CD4-positive, alpha-beta memory T cell (primary cell): ENCODE measurements around the gene PLCB1. TPM values are rescaled to one million over a fixed set of nuclear protein-coding genes. Genes with fewer than 3 reads are reported as not detected.
"Not testable (repeated sequence)": the region's sequence is repeated elsewhere in the genome, so short reads cannot be mapped to it uniquely, and the experiment has no call there.

Experiments used
- CTCF ChIA-PET: fragments of 350-600 bp; sonication (Branson Sonifier 250); formaldehyde crosslinking; loops from one replicate; lab custom pipeline; 2021; ENCODE audit warnings: inconsistent platforms; ENCODE audit not compliant: partially characterized antibody; lab: Charles Lee
- POLR2A ChIA-PET: fragments of 350-600 bp; sonication (Branson Sonifier 250); formaldehyde crosslinking; loops from one replicate; lab custom pipeline; 2021; ENCODE audit not compliant: partially characterized antibody; lab: Charles Lee
- DNase-seq, 5 donors: peaks; one replicate each; pipeline versions ENCODE4 v3.0.0 to v3.0.0-alpha.2; 2020 to 2022; ENCODE audit warnings: mixed read lengths in 1 of 5
- H3K27ac ChIP-seq: one replicate; pipeline ENCODE4 v1.7.0; 2013; ENCODE audit warnings: low read depth, low read length
- H3K27me3 ChIP-seq: 2 replicates; pipeline ENCODE4 v1.7.0; 2013; ENCODE audit warnings: mild to moderate bottlenecking, low read length, moderate library complexity; ENCODE audit not compliant: insufficient read depth
- H3K36me3 ChIP-seq: 2 replicates; pipeline ENCODE4 v1.7.0; 2013; ENCODE audit warnings: mild to moderate bottlenecking, low read length, moderate library complexity; ENCODE audit not compliant: insufficient read depth
- H3K4me1 ChIP-seq: 2 replicates; pipeline ENCODE4 v1.7.0; 2013; ENCODE audit warnings: mild to moderate bottlenecking, low read length, moderate library complexity; ENCODE audit not compliant: insufficient read depth
- H3K4me3 ChIP-seq, 2 donors: one replicate each; pipeline ENCODE4 v1.7.0; 2013; ENCODE audit warnings: low read length in 2 of 2, mild to moderate bottlenecking in 1 of 2
- H3K9me3 ChIP-seq, 2 donors: one replicate each; pipeline ENCODE4 v1.7.0; 2013; ENCODE audit warnings: low read length in 2 of 2, control low read depth in 1 of 2; ENCODE audit not compliant: control insufficient read depth in 1 of 2
- H3K27ac Mint-ChIP-seq, 7 donors: one replicate each; pipeline ENCODE4 v1.8.0; 2020 to 2021; ENCODE audit warnings: mixed read lengths in 7 of 7, mild to moderate bottlenecking in 6 of 7, inconsistent platforms in 3 of 7, moderate library complexity in 3 of 7
- H3K27me3 Mint-ChIP-seq, 2 donors: one replicate each; pipeline ENCODE4 v1.8.0; 2020 to 2021; ENCODE audit warnings: mixed read lengths in 2 of 2
- H3K36me3 Mint-ChIP-seq, 2 donors: one replicate each; pipeline ENCODE4 v1.8.0; 2020 to 2021; ENCODE audit warnings: mixed read lengths in 2 of 2, inconsistent platforms in 1 of 2, mild to moderate bottlenecking in 1 of 2
- H3K4me1 Mint-ChIP-seq, 4 donors: one replicate each; pipeline ENCODE4 v1.8.0; 2020 to 2021; ENCODE audit warnings: mixed read lengths in 4 of 4, mild to moderate bottlenecking in 1 of 4
- H3K4me3 Mint-ChIP-seq, 8 donors: one replicate each; pipeline ENCODE4 v1.8.0; 2020 to 2021; ENCODE audit warnings: mixed read lengths in 8 of 8, mild to moderate bottlenecking in 7 of 8, moderate library complexity in 6 of 8, inconsistent platforms in 3 of 8
- H3K9me3 Mint-ChIP-seq, 8 donors: one replicate each; pipeline ENCODE4 v1.8.0; 2020 to 2021; ENCODE audit warnings: mixed read lengths in 8 of 8, mild to moderate bottlenecking in 5 of 8, inconsistent platforms in 3 of 8, moderate library complexity in 1 of 8
- intact Hi-C: fragments of 100-400 bp; cut with micrococcal nuclease; formaldehyde crosslinking; loops from one replicate; pipeline ENCODE4 v1.15.1; 2023
- polyA plus RNA-seq, 2 donors: library from polyadenylated mRNA; unstranded; fragments of 300-500 nt; fragmentation: Illumina TruSeq; gene quantifications; one replicate each; pipeline ENCODE4 v1.2.3, GENCODE V29; 2021
- total RNA-seq, 2 experiments: library from RNA; stranded (reverse); gene quantifications; one replicate each; pipeline ENCODE4 v1.2.3, GENCODE V29; 2021

Gene PLCB1
- total and polyA plus RNA-seq, 4 experiments from 2014 or later: 5.5 to 9.6 (median 8.2) TPM

DNA sequence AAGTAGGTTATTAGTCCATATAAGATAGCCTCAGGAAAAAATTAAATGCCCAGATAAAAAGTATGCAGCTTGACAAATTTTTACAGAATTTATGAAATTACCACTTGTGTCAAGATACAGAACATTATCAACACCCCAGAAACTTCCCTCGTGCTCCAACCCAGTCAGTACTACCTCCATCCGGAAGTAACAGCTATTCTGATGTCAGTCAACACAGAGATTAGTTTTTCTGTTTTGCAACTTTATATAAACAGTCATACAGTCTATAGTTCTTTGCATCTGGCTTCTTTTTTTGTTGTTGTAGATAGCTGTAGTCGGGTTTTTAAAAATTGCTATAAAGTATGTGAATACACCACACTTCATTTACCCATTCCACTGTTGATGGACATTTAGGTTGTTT is 721.1 kb downstream of the PLCB1 start:
- H3K27me3 ChIP-seq, H3K27ac ChIP-seq, DNase-seq, H3K4me3 ChIP-seq, H3K36me3 Mint-ChIP-seq, H3K27ac Mint-ChIP-seq, H3K9me3 Mint-ChIP-seq, POLR2A ChIA-PET, H3K4me3 Mint-ChIP-seq, H3K9me3 ChIP-seq, intact Hi-C loops, H3K36me3 ChIP-seq, H3K4me1 Mint-ChIP-seq, H3K4me1 ChIP-seq, H3K27me3 Mint-ChIP-seq: not testable (repeated sequence)
- CTCF ChIA-PET: interaction anchor here (1.0 to 2.3 kb wide), 7 partner anchors 9 to 40 kb away, joined by 3 to 12 read pairs (median 5); no protein-coding TSS in a partner anchor

DNA sequence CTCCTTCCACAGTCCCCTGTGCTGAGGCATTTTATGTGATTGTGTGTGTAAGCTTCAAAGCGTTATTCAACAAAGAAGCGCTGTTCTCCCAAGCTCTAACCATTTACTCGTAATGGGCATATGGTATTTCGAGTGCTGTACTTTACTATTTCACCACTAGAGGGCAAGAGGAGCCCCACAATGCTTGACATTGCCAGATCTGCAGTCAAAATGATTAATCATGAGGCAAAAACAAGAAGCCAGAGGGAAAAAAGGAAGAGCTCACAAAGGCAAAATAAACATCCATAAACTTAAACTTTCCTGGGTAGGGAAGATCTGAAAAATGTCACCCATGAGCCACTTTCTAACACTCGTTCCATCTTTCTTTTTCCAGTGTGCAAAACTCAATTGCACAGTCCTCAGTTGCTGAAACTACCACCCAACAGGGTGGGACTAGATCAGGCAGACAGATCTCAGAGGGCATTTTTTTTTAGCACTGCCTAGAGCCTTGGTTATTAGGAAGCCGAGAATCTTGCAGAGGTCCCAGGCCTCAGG is 721.8 kb downstream of the PLCB1 start:
- intact Hi-C loops: no loop called here
- H3K27me3 ChIP-seq: no peaks in the 10 kb centered on the region
- ChIA-PET POLR2A (no interaction called here), CTCF (interaction anchor here (1.0 to 2.3 kb wide), 8 partner anchors 9 to 41 kb away, joined by 3 to 12 read pairs (median 4); no protein-coding TSS in a partner anchor)
- no peaks in the 10 kb centered on the region for H3K36me3 ChIP-seq
- H3K27ac Mint-ChIP-seq: no peak overlapping the region
- no peaks in the 10 kb centered on the region for H3K9me3 ChIP-seq
- no peaks in the 10 kb centered on the region for H3K4me1 ChIP-seq
- H3K9me3 Mint-ChIP-seq: peaks cover 0 to 1% (median 0%) of the 10 kb centered on the region in 8 donors
- no peak overlapping the region for H3K27ac ChIP-seq
- H3K4me3 ChIP-seq: no peak overlapping the region
- H3K27me3 Mint-ChIP-seq: no peaks in the 10 kb centered on the region
- H3K4me3 Mint-ChIP-seq: no peak overlapping the region
- DNase-seq: peak in 4 of 5 donors; percentile 1 to 6 (median 2)
- no peaks in the 10 kb centered on the region for H3K4me1 Mint-ChIP-seq
- H3K36me3 Mint-ChIP-seq: no peaks in the 10 kb centered on the region

DNA sequence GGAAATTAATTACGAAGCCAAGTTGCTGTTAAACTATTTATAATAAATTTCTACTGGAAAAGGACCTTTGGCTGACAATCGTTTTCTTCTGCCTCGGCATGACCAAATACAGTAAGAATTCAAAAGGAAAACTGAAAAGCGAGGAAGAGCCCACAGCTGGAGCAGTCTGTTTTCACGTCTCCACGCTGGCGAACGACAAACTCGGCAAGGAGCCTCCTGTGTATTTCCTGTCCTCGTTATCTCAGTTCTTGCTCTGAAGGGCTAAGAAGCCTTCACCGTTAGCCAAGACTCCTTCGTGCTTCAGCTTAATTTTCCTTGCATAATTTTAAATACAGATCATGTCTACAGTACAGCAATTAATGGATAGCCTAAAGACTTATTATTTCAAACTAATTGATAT is 722.5 kb downstream of the PLCB1 start:
- Mint-ChIP-seq H3K4me3 (no peak overlapping the region), H3K36me3 (no peaks in the 10 kb centered on the region), H3K4me1 (no peaks in the 10 kb centered on the region), H3K27ac (no peak overlapping the region), H3K27me3 (no peaks in the 10 kb centered on the region), H3K9me3 (peaks cover 0 to 1% (median 0%) of the 10 kb centered on the region in 8 donors)
- H3K27ac ChIP-seq: no peak overlapping the region
- H3K4me3 ChIP-seq: no peak overlapping the region
- intact Hi-C loops: no loop called here
- CTCF ChIA-PET: interaction anchor here (1.1 to 2.3 kb wide), 2 partner anchors 8 to 12 kb away, joined by 3 to 12 read pairs; no protein-coding TSS in a partner anchor
- POLR2A ChIA-PET: no interaction called here
- no peaks in the 10 kb centered on the region for H3K36me3 ChIP-seq
- H3K4me1 ChIP-seq: no peaks in the 10 kb centered on the region
- DNase-seq: no peak
- no peaks in the 10 kb centered on the region for H3K9me3 ChIP-seq
- no peaks in the 10 kb centered on the region for H3K27me3 ChIP-seq

DNA sequence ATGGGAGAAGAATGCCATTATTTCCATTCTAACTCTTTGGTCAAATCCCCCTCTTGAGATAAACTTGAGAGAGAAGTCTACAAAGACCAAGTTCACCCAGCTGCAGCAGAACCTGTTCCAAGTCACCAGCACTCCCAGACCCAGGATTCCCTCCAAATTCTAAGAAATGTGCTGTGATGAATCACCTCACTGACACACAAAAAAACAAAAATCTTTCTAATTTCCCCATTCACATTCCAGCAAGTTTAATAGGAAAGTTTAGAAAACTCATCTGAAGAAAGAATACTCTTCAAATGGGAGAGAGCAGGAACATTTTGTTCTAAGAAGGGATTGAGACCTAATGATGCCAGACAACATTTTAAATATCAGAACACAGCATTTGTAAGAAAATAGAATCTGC is 723.2 kb downstream of the PLCB1 start:
- DNase-seq: no peak
- Mint-ChIP-seq H3K9me3 (peaks cover 0 to 1% (median 0%) of the 10 kb centered on the region in 8 donors), H3K4me3 (no peak overlapping the region), H3K4me1 (no peaks in the 10 kb centered on the region), H3K27me3 (no peaks in the 10 kb centered on the region), H3K27ac (no peak overlapping the region), H3K36me3 (no peaks in the 10 kb centered on the region)
- H3K27me3 ChIP-seq: no peaks in the 10 kb centered on the region
- H3K36me3 ChIP-seq: no peaks in the 10 kb centered on the region
- H3K27ac ChIP-seq: no peak overlapping the region
- H3K4me1 ChIP-seq: no peaks in the 10 kb centered on the region
- intact Hi-C loops: no loop called here
- POLR2A ChIA-PET: no interaction called here
- H3K9me3 ChIP-seq: no peaks in the 10 kb centered on the region
- no peak overlapping the region for H3K4me3 ChIP-seq
- CTCF ChIA-PET: interaction anchor here (2.3 kb wide), 1 partner anchor 7 kb away, joined by 12 read pairs; no protein-coding TSS in a partner anchor

DNA sequence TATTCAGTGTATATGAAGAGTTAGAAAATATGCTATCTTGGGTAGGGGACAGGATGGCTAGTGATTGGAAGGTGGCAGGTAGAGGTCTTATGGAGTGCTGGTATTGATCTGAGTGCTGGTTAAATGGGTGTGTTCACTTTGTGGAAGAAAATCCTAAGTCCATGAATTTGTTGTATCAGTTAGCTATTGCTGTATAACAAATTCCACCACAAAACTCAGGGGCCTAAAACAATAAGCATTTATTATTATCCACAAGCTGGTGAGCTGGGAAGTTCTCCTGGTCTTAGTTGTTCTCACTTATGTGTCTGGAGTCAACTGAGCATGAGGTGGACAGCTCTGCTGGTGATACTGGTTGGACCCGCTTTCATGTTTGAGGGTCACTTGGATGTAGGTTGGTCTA is 724.6 kb downstream of the PLCB1 start:
- H3K36me3 Mint-ChIP-seq: no peaks in the 10 kb centered on the region
- no peak overlapping the region for H3K27ac ChIP-seq
- no peak for DNase-seq
- intact Hi-C loops: no loop called here
- POLR2A ChIA-PET: no interaction called here
- H3K4me3 ChIP-seq: no peak overlapping the region
- no peak overlapping the region for H3K27ac Mint-ChIP-seq
- no peaks in the 10 kb centered on the region for H3K9me3 ChIP-seq
- peaks cover 0 to 1% (median 0%) of the 10 kb centered on the region in 8 donors for H3K9me3 Mint-ChIP-seq
- CTCF ChIA-PET: interaction anchor here (1.5 kb wide), 1 partner anchor 14 kb away, joined by 3 read pairs; no protein-coding TSS in a partner anchor
- no peaks in the 10 kb centered on the region for H3K36me3 ChIP-seq
- H3K4me3 Mint-ChIP-seq: no peak overlapping the region
- no peaks in the 10 kb centered on the region for H3K4me1 Mint-ChIP-seq
- H3K27me3 Mint-ChIP-seq: no peaks in the 10 kb centered on the region
- no peaks in the 10 kb centered on the region for H3K27me3 ChIP-seq
- no peaks in the 10 kb centered on the region for H3K4me1 ChIP-seq

DNA sequence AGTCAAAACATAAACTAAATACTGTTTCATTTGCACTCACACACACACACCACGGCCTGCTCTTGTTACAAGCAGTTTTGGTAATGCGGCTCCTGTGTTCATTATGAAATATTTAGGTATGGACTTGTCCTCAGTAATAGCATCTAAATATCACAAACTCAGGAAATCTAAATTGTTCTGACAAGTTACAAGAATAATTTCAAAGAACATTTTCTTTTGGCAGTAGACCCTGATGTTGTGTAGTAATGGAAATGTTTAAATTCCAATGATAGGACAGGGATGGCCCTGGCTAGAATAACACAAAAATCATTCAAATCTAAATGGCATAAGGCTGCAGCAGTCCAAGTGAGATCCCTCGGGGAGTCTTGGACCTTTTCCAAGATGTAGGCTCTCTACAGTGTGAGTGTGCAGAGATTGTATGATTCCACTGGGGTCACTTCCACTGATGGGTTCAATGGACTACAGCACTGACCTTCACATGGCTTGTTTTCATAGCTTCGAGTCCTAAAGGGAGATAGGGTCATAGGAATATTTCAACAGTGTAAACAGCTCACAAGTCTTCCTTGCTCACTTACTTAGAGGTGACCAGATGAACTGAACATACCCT is 726.2 kb downstream of the PLCB1 start:
- intact Hi-C loops: no loop called here
- no peaks in the 10 kb centered on the region for H3K9me3 Mint-ChIP-seq
- POLR2A ChIA-PET: no interaction called here

DNA sequence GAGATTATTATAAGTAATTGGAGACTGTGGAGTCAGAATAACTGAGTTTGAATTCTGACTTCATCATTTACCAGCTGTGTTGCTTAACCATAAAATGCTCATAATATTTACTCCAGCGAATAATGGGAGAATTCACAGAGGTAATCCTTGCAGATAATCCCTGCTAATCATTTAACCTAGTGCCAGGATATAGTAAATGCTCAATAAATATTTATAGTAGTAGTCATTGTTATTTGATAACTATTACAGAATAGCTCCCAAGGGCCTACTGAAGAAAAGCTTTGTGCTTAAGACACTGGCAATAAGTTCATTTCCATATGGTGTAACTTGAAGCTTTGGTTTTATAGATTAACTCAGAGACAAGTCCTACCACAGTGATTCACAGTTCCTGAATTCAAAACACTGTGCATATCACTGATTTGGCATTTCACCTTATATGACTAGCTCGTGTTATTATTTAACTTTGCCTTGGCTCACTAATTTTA is 728.0 kb downstream of the PLCB1 start:
- H3K36me3 ChIP-seq: no peaks in the 10 kb centered on the region
- no peaks in the 10 kb centered on the region for H3K9me3 Mint-ChIP-seq
- intact Hi-C loops: no loop called here
- no peaks in the 10 kb centered on the region for H3K27me3 Mint-ChIP-seq
- ChIA-PET CTCF (no interaction called here), POLR2A (no interaction called here)
- no peaks in the 10 kb centered on the region for H3K27me3 ChIP-seq
- H3K4me3 ChIP-seq: no peak overlapping the region
- H3K36me3 Mint-ChIP-seq: no peaks in the 10 kb centered on the region
- no peak for DNase-seq
- H3K4me1 Mint-ChIP-seq: no peaks in the 10 kb centered on the region
- H3K27ac Mint-ChIP-seq: no peak overlapping the region
- no peak overlapping the region for H3K4me3 Mint-ChIP-seq
- no peaks in the 10 kb centered on the region for H3K9me3 ChIP-seq
- no peak overlapping the region for H3K27ac ChIP-seq
- no peaks in the 10 kb centered on the region for H3K4me1 ChIP-seq

More for the DNA sequence above, 726.2 kb downstream of the PLCB1 start:
- Mint-ChIP-seq H3K4me1 (no peaks in the 10 kb centered on the region), H3K36me3 (no peaks in the 10 kb centered on the region), H3K27me3 (no peaks in the 10 kb centered on the region), H3K4me3 (no peak overlapping the region), H3K27ac (no peak overlapping the region)
- CTCF ChIA-PET: no interaction called here
- no peak overlapping the region for H3K27ac ChIP-seq
- no peaks in the 10 kb centered on the region for H3K4me1 ChIP-seq
- H3K9me3 ChIP-seq: no peaks in the 10 kb centered on the region
- no peaks in the 10 kb centered on the region for H3K27me3 ChIP-seq
- DNase-seq: no peak
- H3K36me3 ChIP-seq: no peaks in the 10 kb centered on the region
- no peak overlapping the region for H3K4me3 ChIP-seq
